GM18502 (cell line): Measurements from ENCODE around the gene SSUH2.

Experiments
- ATAC-seq: cut with Tn5 transposase; IDR thresholded peaks from one replicate; pipeline ENCODE4 v1.9.1; 2021; ENCODE audit warnings: mild to moderate bottlenecking; ENCODE audit not compliant: unreplicated experiment, poor library complexity

SSUH2 gene

DNA sequence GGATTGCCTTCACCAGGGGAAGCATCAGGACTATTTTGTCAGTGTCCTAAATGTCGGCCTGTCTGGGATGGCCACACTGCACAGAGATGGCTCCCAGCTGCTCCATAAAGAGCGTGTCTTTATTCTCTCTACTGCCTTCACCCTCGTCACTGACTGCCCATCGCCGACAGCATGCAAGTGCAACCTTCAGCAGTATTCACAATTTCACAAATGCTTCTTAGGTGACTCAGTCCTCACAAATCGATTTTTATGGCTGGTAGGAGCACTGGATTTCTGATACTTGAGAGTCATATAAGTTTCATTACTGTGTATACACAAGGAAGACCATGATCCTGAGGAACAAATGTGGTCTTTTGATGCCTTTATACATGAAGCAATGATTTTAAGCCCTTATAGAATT, 1.1 kb upstream of the SSUH2 start:
- ATAC-seq = no peak

DNA sequence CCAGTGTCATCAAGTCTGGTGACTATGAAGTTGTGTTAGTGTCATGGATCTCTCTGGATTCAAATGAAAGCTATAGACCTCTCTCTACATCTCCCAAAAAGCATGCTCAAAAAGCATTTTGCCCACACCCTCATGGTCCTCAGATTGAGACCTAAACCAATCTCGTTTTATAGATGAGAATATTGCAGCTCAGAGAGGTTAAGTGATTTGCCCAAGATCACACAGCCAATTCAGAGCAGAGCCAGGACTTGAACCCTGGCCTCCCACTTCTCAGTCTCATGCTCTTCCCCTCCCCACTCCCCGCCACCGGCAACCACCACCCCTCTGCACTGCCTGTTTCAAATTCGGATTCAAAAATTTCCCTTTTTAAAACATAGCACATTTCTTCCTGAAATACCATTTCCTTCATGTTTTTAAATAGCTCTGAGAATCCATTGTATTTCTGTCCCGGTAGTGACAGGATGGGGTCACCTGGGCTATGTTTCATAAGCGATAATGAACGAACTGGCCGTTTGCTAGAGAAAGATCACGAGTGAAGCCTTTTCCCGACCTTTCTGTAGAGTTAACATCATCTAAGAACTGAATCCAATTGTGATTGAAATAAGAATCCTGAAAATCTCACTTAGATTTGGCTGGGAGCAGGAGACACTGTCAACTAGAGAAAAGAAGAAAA, 769 bp downstream of the SSUH2 start:
- ATAC-seq = no peak

DNA sequence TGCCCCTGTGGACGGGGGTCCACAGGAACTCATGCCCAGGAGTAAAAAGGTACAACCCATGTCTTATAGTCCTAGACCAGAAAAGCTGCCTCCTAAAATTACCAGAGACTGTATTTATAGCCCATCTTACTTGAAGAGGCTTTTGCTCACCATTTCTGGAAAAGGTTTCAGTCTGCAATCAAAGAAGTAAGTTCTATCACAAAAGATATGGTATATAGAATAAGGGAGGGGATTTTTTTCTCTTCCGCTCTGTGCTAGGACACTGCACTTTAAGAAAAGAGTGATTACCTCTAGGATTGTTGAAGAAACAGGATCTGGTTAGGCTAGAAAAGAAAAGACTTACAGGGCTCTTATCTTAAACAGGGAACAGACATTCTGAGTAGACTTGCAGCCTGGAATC, 2.6 kb downstream of the SSUH2 start:
- no peak for ATAC-seq

DNA sequence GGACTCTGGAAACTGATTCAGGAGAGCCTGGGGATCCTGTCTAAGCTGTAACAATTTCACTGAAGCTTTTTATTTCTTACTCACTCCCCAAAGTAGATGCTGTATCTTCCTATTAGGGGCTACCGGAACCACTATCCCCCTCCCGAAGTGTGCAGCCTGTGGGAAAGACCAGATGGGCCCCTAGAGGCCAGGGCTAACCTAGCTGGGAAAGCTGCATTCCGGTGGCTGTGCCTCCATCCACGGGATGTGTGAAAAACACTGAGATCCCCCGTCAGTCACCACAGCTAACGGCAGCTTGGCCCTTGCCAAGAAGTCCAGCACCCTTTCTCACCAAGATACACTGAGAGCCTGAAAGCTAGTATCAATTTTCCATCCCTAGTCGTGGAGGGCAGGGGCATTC, 3.1 kb downstream of the SSUH2 start:
- ATAC-seq = no peak

DNA sequence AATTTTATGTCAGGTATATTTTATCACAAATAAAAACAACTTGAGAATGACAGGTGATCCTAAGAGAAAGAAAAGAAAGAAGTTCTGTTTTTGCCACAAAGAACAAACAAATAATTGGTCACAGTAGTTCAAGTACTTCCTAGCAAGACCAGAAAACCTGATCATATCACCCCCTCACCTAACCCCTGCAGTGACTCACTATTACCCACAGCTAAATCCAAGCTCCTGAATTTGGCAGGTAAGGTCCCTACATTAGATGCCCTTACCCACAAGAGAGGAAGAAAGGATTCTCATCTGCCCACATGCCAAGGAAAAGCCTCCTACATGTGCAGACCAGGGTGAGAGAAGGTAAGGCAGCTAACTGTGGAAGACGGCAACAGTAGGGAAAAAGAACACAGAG, 4.4 kb downstream of the SSUH2 start:
- ATAC-seq = no peak

DNA sequence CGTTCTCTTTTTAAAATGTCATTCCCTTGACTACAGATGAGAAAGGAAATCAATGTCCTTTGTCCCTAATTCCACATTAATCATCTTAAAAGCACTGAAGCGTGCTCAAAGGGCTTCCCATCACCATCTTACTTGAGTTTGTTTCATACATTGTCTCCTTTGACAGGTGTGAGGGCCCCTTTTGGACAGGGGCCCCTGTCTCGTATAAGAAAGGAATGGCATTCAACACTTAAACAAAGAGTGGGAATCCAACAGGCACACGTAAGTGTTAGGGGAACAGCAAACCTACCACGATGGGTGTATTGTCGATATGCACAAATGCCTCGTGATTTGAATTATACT, 5.0 kb downstream of the SSUH2 start:
- no peak for ATAC-seq

DNA sequence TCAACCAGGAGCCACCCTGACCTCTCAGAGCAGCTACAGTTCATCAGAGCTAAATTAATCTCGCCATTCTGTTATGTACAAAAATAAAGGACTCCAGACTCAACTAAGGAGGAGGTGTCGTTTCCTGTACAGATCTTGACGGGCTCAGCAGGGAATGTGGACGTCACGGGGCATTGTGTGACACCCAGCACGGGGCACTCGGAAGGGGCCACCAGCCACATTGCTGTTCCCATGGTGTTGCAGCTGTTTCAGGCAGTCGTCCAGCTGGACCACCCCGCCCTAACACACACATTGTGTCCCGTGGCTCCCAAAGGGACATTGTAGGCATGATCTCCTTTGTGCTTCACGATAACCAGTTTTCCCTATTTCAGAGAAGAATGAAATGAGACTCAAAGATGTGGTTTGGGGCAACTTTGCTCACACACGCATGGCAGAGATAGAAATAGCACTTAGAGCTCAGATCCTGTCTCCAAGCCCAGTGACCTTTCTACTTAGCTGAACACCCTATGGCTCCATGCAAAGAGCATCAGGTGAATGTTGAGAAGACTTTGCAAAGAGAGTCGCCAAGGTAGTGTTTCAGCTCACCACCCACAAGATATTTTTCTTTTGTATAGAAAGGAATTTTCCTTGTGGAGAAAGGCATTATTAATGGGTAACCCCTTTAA, 5.5 kb downstream of the SSUH2 start:
- no peak for ATAC-seq

DNA sequence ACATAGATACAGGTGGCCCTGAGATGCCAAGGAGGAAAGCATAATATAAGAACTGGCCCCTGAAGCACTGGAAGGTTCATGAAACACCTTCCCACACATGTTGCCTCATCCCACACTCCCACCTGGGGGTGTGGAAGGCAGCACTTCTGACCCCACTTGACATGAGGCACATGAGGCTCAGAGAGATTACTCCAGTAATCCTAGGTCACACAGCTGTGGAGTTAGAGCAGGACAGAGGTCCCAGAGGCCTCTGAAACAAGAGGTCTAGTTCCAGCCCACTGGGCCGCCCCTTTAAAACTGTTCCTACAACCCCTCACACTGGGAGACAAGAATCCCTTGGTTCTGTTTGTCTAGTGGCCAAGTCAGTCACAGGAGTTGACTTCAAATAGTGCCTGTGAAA, 7.2 kb downstream of the SSUH2 start:
- no peak for ATAC-seq

DNA sequence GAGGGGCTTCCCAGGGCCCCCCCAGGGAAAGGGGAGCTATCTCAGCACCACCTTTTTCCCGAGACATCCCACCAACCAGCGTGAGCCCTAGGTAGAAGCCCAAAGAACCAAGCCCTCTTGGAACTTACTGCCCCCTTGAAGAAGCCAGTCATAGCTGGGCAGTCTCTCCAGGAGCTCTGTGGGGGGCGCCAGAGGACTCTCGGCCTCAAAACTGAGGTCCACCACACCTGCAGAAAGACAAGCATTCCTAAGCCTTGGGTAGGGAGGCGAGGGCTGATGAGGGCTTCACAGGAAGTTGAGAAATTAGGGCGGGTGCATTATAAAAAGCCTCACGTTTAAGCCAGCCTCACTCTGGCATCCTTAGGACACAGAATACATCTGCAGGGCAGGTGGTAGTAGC, 9.0 kb downstream of the SSUH2 start:
- no peak for ATAC-seq

DNA sequence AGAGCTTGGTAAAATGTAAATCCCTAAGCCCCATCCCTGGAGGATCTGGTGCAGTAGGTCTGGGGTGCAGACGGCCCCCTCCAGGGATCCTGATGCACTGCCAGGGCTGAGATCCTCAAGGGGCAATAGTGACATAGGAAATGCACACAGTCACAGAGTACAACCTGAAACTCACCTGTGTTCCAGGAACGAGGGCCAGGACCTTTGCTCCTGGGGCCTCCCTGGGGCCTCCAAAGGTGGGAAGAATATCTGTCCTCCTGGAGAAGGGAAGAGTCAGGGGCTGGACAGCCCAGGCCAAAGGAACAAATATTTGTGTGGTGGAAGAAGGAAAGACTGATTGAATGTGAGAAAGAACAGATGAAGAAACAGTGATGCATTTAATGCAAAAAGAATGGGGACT, 9.5 kb downstream of the SSUH2 start:
- no peak for ATAC-seq

DNA sequence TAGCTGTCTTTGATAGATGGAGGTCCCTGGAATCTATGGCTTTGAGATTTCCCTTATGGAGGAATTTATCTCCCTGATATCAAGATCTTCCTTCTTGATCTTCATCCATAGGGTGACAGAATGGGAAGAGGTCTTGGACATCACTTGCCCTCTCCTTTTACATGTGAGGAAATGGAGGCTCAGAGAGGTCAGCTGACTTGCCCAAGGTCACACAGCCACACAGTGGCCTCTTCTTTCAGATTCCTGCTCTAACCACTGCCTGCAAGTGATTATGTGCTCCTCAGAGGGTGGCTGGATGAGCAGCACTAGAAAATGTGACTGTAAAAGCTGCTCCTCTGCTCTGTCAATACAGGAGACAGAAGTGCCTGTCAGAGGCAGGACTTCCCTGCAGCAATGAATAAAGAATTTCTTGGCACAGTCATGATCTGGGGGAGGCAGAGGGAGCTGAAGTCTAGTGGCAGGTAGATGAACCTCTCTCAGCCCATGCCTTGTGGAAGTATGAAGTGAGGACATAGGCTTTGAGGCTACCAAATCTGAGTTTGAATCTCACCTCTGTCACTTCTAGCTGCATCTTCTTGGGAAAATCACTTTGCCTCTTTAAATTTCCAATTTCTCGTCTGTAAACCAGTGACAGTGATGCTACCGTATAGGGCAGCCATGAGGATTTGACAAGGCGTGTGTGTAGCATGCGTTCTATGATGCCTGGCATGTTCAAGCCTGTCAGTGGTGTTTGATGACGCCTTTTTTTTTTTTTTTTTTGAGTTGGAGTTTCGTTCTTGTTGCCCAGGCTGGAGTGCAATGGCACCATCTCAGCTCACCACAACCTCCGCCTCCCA, 12.0 kb downstream of the SSUH2 start:
- no peak for ATAC-seq

DNA sequence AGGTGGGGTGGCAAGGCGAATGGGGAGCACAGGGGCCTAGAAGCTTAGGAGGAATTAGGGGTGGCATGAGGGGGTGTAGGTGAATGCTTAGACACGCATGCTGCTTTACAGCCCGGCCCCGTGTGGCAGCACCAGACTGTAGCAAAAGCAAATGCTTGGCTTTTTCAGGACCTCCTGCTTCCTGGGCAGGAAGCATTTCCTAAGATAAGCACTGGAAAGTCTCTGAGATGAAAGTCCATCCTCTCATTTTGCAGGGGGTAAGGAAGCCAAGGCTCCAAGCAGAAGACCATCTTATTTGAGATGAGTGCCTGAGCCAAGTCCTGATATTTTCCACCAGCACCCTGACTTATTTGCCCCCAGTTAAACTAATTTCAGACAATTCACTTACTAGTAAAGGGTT, 12.9 kb downstream of the SSUH2 start:
- ATAC-seq = no peak

DNA sequence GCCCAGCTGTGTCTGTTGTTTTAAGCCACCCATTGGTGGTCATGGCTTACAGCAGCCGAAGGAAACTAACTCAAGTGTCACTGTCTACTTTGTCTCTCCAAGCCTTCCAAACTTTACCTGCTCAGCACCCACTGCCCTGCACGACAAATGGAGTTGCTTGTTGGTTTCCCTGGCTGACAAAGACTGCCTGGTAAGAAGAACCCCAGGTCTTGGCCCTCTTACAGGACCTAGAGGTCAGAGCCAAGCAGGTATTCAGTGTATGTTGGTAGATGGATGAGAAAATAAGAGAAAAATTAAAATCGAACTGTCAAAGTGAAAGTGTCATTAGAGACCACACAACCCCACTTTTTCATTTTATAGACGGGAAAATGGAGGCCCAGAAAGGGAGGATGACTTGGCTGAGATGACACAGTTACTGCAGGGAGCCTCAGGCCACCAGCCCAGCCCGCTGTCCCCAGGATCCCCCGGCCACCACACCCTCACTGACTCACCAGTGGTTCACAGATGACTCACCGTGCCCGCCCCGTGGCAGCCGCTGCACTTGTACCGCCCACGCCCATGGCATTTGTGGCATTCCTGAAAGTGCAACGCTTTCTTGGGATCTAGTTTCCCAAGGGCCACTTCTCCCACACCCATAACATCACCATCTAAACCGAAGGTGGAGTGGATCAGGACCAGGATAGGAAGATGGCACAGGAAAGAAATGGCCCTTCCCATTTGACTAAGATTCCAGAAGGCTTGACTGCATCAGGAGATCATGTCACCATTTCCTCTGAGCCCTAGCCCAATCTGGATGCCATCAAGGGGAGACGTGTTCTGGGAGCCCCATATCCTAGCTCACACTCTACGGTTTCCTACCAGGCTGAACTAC, 15.2 kb downstream of the SSUH2 start:
- ATAC-seq = peak; percentile 89

DNA sequence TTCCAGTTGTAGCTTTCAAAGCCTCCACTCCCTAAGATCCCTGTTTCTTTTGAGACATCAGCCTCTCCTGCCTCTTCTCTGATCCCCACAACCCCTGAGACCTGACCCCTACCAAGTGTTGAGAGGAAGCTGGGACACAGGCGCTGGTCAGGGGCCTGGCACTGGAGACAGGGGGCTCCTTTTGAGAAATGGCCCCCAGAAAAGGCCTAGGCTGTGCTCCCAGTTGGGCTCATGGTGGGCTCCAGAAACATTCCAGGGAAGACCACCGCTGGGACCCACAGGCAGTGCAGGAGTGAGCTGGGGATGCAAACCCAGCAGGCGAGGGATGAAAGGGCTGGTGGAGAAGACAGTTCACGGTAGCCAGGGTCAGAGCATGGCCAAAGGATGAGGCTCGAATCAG, 16.6 kb downstream of the SSUH2 start:
- no peak for ATAC-seq

DNA sequence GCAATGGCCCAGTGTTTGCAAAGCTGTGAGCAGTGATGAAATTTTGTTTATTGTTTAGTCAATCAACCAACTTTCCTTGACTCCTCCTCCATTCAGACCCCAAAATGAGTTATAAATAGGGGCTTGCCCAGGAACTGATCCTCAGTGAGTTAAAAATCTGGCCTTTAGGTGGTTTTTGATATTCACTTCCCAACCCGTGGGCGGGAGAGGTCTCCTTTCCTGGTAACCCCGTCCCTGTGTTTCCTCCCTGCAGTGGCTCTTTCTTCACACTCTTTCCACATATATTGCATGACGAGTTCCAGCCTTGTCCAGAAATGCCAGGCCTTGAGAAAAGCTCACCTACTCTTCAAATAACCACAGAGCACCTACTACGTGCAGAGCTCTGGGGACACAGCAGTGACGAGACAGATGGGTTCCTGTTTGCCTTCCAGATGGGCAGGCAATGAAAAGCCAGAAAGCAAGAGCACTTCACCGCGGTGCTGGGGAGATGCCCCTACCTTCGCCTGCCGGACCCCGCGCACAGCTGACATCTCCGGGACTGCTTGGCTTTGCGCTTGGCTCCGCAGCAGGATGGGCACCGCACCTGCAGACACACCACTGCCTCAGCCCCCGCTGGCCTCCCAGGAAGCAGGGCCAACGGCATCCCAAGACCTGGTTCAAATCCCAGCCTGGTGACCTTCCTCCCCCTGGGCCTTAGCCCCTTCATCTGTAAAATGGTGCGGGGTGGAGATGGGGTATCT, 17.2 kb downstream of the SSUH2 start:
- ATAC-seq = no peak

DNA sequence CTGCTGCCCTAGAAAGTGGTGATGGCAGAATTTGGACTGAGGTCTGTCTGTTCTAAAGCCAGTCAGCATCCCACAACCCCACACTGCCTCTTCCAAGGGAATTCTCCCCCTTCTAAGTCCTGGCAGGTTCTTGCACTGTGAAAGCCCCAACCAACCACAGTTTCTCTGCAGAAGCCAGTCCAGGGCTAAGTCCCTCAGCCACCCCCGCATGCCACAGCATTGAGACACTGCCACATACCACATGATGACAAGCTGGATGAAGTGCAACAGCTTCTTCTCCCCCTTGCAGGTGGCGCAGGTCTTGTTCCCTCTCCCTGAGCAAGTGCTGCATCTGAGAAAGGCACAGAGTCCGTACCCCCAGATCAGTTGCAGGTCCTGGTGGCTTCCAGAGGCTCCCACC, 18.6 kb downstream of the SSUH2 start:
- ATAC-seq = no peak

DNA sequence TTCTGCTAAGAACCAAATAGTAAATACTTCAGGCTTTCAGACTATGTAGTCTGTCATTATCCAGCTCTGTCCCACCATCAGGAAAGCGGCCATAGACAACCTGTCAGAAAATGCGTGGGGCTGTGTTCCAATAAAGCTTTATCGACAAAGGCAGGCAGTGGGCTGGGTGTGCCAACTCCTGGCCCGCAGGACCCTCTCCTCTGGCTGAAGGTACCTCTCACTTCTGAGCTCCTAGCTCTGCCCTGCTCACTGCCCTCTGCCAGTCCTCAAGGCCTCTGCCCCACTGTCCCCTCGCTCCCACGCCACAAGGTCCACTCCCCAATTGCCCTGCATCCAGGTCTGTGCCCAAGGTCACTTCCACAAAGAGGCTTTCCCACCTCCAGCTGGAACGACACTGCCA, 20.0 kb downstream of the SSUH2 start:
- no peak for ATAC-seq

DNA sequence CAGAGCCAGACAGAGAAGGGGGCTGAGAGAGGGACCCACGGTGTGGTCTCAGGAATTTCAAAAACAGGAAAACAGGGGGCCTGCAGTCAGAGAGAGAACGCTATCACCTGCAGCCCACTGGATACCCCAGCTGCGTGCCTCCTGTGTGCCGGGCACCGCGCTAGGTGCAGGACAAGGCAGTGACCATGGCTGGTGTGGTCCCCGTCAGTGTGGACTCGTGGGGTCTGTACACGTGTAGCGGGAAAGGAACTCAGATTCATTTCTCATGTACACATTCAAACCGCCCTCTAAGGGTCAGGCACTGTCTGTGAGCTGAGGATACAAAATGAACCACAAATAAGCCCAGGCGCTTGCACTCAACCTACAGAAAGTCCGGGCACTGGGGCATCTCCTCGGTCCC, 20.9 kb downstream of the SSUH2 start:
- ATAC-seq = no peak

DNA sequence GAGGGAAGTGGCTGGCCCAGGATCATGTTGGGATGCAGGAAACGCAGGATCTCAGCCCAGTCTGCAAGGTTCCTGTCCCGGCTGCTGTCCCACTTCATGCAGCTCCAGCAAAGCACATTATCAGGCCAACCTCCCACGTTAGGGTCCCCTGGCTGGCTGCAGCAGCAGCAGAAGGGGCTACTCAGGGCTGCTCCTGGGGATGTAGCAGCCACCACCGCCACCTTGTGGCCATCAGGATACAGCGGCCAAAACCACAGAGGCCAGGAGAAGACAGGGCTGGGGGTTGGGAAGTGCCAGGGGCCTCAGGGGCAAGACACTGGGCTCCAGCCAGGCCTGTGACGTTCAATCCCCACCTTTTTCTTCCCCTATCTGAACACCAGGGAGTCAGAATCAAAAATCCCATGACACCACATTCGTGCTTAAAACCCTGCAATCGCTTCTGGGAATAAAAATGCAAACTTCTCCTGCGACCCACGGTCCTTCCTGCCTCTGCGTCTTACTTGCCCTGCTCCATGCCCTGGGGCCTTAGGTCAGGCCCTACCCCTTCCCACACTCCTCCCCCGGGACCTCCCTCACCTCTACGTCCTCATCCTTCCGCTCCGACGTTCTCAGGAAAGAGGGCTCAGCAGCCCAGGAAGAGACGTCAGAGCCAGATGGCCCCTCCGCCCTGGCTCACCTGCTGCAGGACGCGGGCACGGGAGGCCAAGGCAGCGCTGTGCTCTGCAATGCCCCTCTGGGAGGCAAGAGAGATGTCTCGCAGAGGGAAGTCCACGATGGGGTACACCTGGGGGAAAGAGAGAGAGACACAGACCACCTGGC, 21.5 kb downstream of the SSUH2 start:
- peak; percentile 92 for ATAC-seq
